T-helper 1 cell treated with Interleukin-12 subunit alpha and Interleukin-12 subunit beta and Interleukin-4 antibody, amounts not matched to agents 30 ng/mL and 1 ng/mL, for 36 hours (primary cell): ENCODE data around the gene MEX3D. TPM values are rescaled to one million over a fixed set of nuclear protein-coding genes. Genes with fewer than 3 reads are reported as not detected.
"Not testable (repeated sequence)": the region's sequence is repeated elsewhere in the genome, so short reads cannot be mapped to it uniquely, and the experiment has no call there.

Experiments used
- intact Hi-C: fragments of 100-400 bp; cut with micrococcal nuclease; formaldehyde crosslinking; loops from one replicate; pipeline ENCODE4 v1.15.1; 2024
- total RNA-seq: library from RNA; stranded (reverse); gene quantifications from 2 replicates; pipeline ENCODE4 v1.2.3, GENCODE V29; 2022

MEX3D gene
- total RNA-seq, 1 donor from 2014 or later = 8.3 TPM

DNA sequence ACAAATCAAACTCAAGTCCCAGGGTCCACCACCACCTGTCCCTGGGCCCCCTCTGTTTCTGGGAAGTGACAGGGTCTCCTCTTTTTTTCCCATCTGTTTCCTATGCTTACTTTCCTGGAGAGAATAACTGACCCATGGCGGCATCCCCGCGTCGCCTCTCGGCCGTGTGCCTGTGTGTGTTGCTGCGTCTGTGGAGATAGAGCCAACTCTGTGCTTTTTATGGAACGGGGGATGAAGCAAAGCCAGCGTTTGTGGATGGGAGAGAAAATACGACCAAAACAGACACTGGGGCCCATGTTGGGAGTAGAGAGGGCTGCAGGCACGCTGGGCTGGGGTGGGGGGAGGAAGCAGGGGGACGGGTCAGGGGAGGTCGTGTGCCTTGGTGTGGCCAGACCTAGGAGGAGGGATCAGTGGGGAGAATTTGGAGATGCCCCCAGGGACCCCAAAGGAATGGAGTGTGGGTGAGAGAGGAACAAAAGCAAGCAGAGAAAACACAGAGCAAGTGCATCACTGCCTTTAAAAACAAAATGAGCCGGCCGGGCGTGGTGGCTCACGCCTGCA, 27.7 kb downstream of the MEX3D start:
- intact Hi-C loops = no loop called here

- intact Hi-C loops = not testable (repeated sequence)
Observed at GRCh38 chr19:1539749-1540148, 28.4 kb downstream of the MEX3D start.

DNA sequence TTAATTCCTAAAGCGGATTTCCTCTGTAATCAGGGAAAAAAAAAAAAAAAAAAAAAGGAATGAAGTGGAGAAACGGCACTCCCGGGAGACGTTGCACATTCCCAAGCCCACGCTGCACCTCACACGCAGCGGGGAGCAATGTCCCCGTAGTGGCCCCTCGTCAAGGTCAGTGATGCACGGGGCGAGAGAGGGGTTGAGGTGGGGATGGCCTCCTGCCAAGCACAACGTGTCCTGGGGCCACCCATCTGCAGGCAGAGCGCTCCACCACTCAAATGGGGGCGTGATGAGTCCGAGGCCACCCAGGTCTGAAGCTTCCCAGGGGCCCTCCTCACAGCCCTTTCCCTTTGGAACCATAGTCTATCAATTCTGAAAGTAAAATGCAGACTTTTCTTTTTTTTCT, 29.1 kb downstream of the MEX3D start:
- intact Hi-C loops = no loop called here

DNA sequence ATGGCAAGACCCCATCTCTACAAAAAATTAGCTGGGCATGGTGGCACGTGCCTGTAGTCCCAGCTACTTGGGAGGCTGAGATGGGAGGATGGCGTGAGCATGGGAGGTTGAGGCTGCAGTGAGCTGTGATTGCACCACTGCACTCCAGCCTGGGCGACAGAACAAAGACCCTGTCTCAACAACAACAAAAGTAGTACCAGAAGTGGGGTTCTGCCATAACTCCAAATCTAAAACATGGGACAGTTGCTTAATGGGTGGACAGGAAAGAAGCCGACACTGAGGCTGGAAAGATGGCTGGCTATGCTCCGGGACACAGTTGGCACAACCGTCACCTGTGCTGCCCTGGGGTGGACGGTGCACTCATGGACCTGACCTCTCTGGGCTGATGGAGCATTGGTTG, 32.4 kb downstream of the MEX3D start:
- intact Hi-C loops = not testable (repeated sequence)

DNA sequence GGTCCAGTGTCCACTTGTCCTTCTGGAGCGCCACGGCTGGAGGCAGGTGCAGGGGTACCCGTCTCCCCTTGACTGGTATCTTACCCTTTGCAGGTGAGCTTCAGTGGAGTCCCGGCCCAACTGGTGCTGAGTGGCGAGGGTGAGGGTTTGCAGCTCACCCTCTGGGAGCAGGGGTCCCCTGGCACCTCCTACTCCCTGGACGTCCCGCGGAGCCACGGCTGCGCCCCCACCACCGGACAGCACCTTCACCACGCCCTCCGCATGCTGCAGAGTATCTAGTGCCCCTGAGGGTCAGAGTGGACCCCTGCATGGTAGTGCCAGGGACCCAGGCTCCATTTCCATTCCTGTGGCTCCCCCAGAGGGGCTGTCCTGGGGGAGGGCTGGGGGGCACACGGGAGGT, 33.2 kb downstream of the MEX3D start:
- intact Hi-C loops = no loop called here

GRCh38 chr19:1533510-1534150, 34.5 kb downstream of the MEX3D start:
- intact Hi-C loops = no loop called here

- intact Hi-C loops = no loop called here
Observed at GRCh38 chr19:1532003-1532402, 36.1 kb downstream of the MEX3D start.

GRCh38 chr19:1531587-1531986, 36.5 kb downstream of the MEX3D start:
- intact Hi-C loops = no loop called here

GRCh38 chr19:1530856-1531255, 37.3 kb downstream of the MEX3D start:
- intact Hi-C loops = not testable (repeated sequence)

DNA sequence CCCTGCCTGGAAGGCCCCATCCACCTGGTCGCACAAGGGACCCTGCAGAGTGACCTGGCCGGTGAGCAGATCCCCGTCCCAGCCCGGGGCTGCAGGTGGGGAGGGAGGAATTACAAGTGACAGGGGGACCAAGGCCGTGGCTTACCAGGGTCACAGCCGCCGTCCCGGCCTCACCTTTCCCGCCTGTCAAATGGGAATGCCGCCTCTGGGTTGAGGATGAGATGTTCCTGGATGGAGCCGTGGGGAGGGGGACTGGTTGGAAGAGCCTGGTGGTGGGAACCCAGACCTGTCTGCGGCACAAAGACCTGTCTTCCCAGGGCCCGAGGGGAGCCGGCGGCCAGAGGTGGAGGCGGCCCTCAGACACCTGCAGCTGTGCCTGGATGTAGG, 38.7 kb downstream of the MEX3D start:
- intact Hi-C loops = no loop called here

GRCh38 chr19:1528596-1529429, 39.3 kb downstream of the MEX3D start:
- intact Hi-C loops = no loop called here

- intact Hi-C loops = no loop called here
Observed at GRCh38 chr19:1527650-1528309, 40.3 kb downstream of the MEX3D start.

- intact Hi-C loops = no loop called here
Observed at GRCh38 chr19:1526979-1527649, 41.0 kb downstream of the MEX3D start.

- intact Hi-C loops = no loop called here
Observed at GRCh38 chr19:1526066-1526778, 41.9 kb downstream of the MEX3D start.

GRCh38 chr19:1525343-1525742, 42.8 kb downstream of the MEX3D start:
- intact Hi-C loops = no loop called here

DNA sequence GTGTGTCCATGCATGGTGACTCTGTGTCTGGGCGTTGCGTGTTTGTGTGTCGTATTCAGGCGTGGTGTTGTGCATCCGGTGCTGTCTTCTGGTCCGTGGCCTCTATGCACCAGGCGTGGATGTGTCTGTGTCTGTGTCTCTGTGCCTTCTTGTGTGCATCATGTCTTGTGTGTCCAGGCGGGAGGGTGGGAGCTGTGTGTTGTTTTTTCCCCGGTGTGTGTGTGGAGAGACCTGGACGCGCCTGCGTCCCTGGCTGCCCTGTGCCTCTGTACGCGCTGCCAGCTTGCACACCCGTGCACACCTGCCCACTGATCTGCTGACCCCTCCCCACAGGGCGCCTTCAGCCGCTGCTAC, 43.2 kb downstream of the MEX3D start:
- intact Hi-C loops = no loop called here

- intact Hi-C loops = no loop called here
Observed at GRCh38 chr19:1524287-1524971, 43.7 kb downstream of the MEX3D start.

- intact Hi-C loops = no loop called here
Observed at GRCh38 chr19:1523412-1524286, 44.5 kb downstream of the MEX3D start, which contains the start of gene PLK5. PLK5 (plus strand) TSS chr19:1524077; CDS start chr19:1526997, 2,920 bp downstream.

DNA sequence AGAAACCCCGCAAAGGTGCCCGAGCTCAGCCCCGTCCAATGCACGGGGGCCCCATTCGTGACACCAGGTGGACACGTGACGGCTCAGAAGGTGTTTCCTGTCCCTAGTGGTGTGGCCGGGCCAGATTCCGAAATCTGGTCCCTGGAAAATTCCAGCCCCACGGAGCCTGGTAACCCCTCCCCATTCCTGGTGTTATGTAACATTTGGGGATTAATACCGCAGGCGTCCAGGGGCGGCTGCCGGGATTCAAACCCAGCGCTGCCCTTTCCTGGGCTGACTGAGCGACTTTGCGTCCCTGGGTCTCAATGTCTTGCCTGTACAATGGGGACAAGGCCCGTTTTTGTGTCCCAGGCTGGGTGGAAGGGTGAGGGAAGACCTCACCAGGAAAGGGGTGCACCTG, 45.3 kb downstream of the MEX3D start:
- intact Hi-C loops = no loop called here
